ENCODE data around the gene SREK1IP1.

The SREK1IP1 gene

GRCh38 chr5:64768358-64769312 lies at the start of gene SREK1IP1, which contains the start of gene CWC27:
TSS of gene SREK1IP1 (minus strand) at chr5:64768691. CDS start at chr5:64768517, 174 bp downstream.
TSS of gene CWC27 (plus strand) at chr5:64768930. CDS start at chr5:64769147, 217 bp downstream.
- Histone ChIP-seq H3K4me3 (ENCODE audit: low read length) (peak within 1 kb of the TSS; percentile 95), H3K27ac (ENCODE audit: low read depth, low read length) (peak within 1 kb of the TSS; percentile 83), H3K27me3 (ENCODE audit: control insufficient read depth, insufficient read depth, low read length) (no peaks in the 10 kb centered on the region), H3K9ac (ENCODE audit: low read length) (peak within 1 kb of the TSS; percentile 82), H3K36me3 (ENCODE audit: control insufficient read depth, insufficient read depth, low read length) (no peaks in the 10 kb centered on the region), H3K4me1 (ENCODE audit: control insufficient read depth, insufficient read depth, low read length) (peaks cover 21% of the 10 kb centered on the region)

- H3K27me3 ChIP-seq (ENCODE audit: control insufficient read depth, insufficient read depth, low read length), result no peaks in the 10 kb centered on the region
- no peaks in the 10 kb centered on the region for H3K4me1 ChIP-seq (ENCODE audit: control insufficient read depth, insufficient read depth, low read length)
- H3K9ac ChIP-seq (ENCODE audit: low read length), result no peak overlapping the region
- H3K36me3 ChIP-seq (ENCODE audit: control insufficient read depth, insufficient read depth, low read length), result no peaks in the 10 kb centered on the region
- H3K4me3 ChIP-seq (ENCODE audit: low read length), result no peak overlapping the region
- H3K27ac ChIP-seq (ENCODE audit: low read depth, low read length), result no peak overlapping the region
Measured at GRCh38 chr5:64818245-64818644, 49.8 kb upstream of the SREK1IP1 start.

GRCh38 chr5:64814073-64814472 lies 45.6 kb upstream of the SREK1IP1 start:
- Histone ChIP-seq H3K9ac (ENCODE audit: low read length) (no peak overlapping the region), H3K27me3 (ENCODE audit: control insufficient read depth, insufficient read depth, low read length) (no peaks in the 10 kb centered on the region), H3K4me1 (ENCODE audit: control insufficient read depth, insufficient read depth, low read length) (no peaks in the 10 kb centered on the region), H3K4me3 (ENCODE audit: low read length) (no peak overlapping the region), H3K36me3 (ENCODE audit: control insufficient read depth, insufficient read depth, low read length) (no peaks in the 10 kb centered on the region), H3K27ac (ENCODE audit: low read depth, low read length) (no peak overlapping the region)

- Histone ChIP-seq H3K9ac (ENCODE audit: low read length) (no peak overlapping the region), H3K4me1 (ENCODE audit: control insufficient read depth, insufficient read depth, low read length) (no peaks in the 10 kb centered on the region), H3K36me3 (ENCODE audit: control insufficient read depth, insufficient read depth, low read length) (no peaks in the 10 kb centered on the region), H3K27ac (ENCODE audit: low read depth, low read length) (no peak overlapping the region), H3K4me3 (ENCODE audit: low read length) (no peak overlapping the region), H3K27me3 (ENCODE audit: control insufficient read depth, insufficient read depth, low read length) (no peaks in the 10 kb centered on the region)
Measured at GRCh38 chr5:64811050-64811640, 42.7 kb upstream of the SREK1IP1 start.

- no peak overlapping the region for H3K27ac ChIP-seq (ENCODE audit: low read depth, low read length)
Measured at GRCh38 chr5:64807520-64807919, 39.0 kb upstream of the SREK1IP1 start.

GRCh38 chr5:64806537-64806936 lies 38.0 kb upstream of the SREK1IP1 start:
- Histone ChIP-seq H3K36me3 (ENCODE audit: control insufficient read depth, insufficient read depth, low read length) (peaks cover 7% of the 10 kb centered on the region), H3K9ac (ENCODE audit: low read length) (no peak overlapping the region), H3K4me1 (ENCODE audit: control insufficient read depth, insufficient read depth, low read length) (no peaks in the 10 kb centered on the region), H3K27me3 (ENCODE audit: control insufficient read depth, insufficient read depth, low read length) (no peaks in the 10 kb centered on the region), H3K27ac (ENCODE audit: low read depth, low read length) (no peak overlapping the region), H3K4me3 (ENCODE audit: low read length) (no peak overlapping the region)

More at GRCh38 chr5:64807520-64807919, 39.0 kb upstream of the SREK1IP1 start:
- Histone ChIP-seq H3K4me1 (ENCODE audit: control insufficient read depth, insufficient read depth, low read length) (no peaks in the 10 kb centered on the region), H3K36me3 (ENCODE audit: control insufficient read depth, insufficient read depth, low read length) (peaks cover 7% of the 10 kb centered on the region), H3K4me3 (ENCODE audit: low read length) (no peak overlapping the region), H3K27me3 (ENCODE audit: control insufficient read depth, insufficient read depth, low read length) (no peaks in the 10 kb centered on the region), H3K9ac (ENCODE audit: low read length) (no peak overlapping the region)

- H3K4me1 ChIP-seq (ENCODE audit: control insufficient read depth, insufficient read depth, low read length), result no peaks in the 10 kb centered on the region
- H3K36me3 ChIP-seq (ENCODE audit: control insufficient read depth, insufficient read depth, low read length), result peaks cover 7% of the 10 kb centered on the region
- no peak overlapping the region for H3K27ac ChIP-seq (ENCODE audit: low read depth, low read length)
- no peak overlapping the region for H3K9ac ChIP-seq (ENCODE audit: low read length)
- H3K27me3 ChIP-seq (ENCODE audit: control insufficient read depth, insufficient read depth, low read length), result no peaks in the 10 kb centered on the region
- no peak overlapping the region for H3K4me3 ChIP-seq (ENCODE audit: low read length)
Measured at GRCh38 chr5:64800926-64801325, 32.4 kb upstream of the SREK1IP1 start.

- no peaks in the 10 kb centered on the region for H3K27me3 ChIP-seq (ENCODE audit: control insufficient read depth, insufficient read depth, low read length)
- H3K27ac ChIP-seq (ENCODE audit: low read depth, low read length), result no peak overlapping the region
- H3K4me1 ChIP-seq (ENCODE audit: control insufficient read depth, insufficient read depth, low read length), result no peaks in the 10 kb centered on the region
- no peak overlapping the region for H3K4me3 ChIP-seq (ENCODE audit: low read length)
- H3K9ac ChIP-seq (ENCODE audit: low read length), result no peak overlapping the region
- no peaks in the 10 kb centered on the region for H3K36me3 ChIP-seq (ENCODE audit: control insufficient read depth, insufficient read depth, low read length)
Measured at GRCh38 chr5:64796301-64796700, 27.8 kb upstream of the SREK1IP1 start.

- Histone ChIP-seq H3K36me3 (ENCODE audit: control insufficient read depth, insufficient read depth, low read length) (no peaks in the 10 kb centered on the region), H3K9ac (ENCODE audit: low read length) (no peak overlapping the region), H3K4me1 (ENCODE audit: control insufficient read depth, insufficient read depth, low read length) (no peaks in the 10 kb centered on the region), H3K4me3 (ENCODE audit: low read length) (no peak overlapping the region), H3K27ac (ENCODE audit: low read depth, low read length) (no peak overlapping the region), H3K27me3 (ENCODE audit: control insufficient read depth, insufficient read depth, low read length) (no peaks in the 10 kb centered on the region)
Measured at GRCh38 chr5:64794053-64794770, 25.7 kb upstream of the SREK1IP1 start.

GRCh38 chr5:64792469-64792868 lies 24.0 kb upstream of the SREK1IP1 start:
- Histone ChIP-seq H3K4me1 (ENCODE audit: control insufficient read depth, insufficient read depth, low read length) (no peaks in the 10 kb centered on the region), H3K27ac (ENCODE audit: low read depth, low read length) (no peak overlapping the region), H3K27me3 (ENCODE audit: control insufficient read depth, insufficient read depth, low read length) (no peaks in the 10 kb centered on the region), H3K4me3 (ENCODE audit: low read length) (no peak overlapping the region), H3K36me3 (ENCODE audit: control insufficient read depth, insufficient read depth, low read length) (no peaks in the 10 kb centered on the region), H3K9ac (ENCODE audit: low read length) (no peak overlapping the region)

GRCh38 chr5:64790210-64790609 lies 21.7 kb upstream of the SREK1IP1 start:
- Histone ChIP-seq H3K27ac (ENCODE audit: low read depth, low read length) (no peak overlapping the region), H3K9ac (ENCODE audit: low read length) (no peak overlapping the region), H3K27me3 (ENCODE audit: control insufficient read depth, insufficient read depth, low read length) (no peaks in the 10 kb centered on the region), H3K36me3 (ENCODE audit: control insufficient read depth, insufficient read depth, low read length) (no peaks in the 10 kb centered on the region), H3K4me1 (ENCODE audit: control insufficient read depth, insufficient read depth, low read length) (no peaks in the 10 kb centered on the region), H3K4me3 (ENCODE audit: low read length) (no peak overlapping the region)

- no peak overlapping the region for H3K9ac ChIP-seq (ENCODE audit: low read length)
- H3K27ac ChIP-seq (ENCODE audit: low read depth, low read length), result no peak overlapping the region
- no peaks in the 10 kb centered on the region for H3K36me3 ChIP-seq (ENCODE audit: control insufficient read depth, insufficient read depth, low read length)
- no peak overlapping the region for H3K4me3 ChIP-seq (ENCODE audit: low read length)
- no peaks in the 10 kb centered on the region for H3K4me1 ChIP-seq (ENCODE audit: control insufficient read depth, insufficient read depth, low read length)
- no peaks in the 10 kb centered on the region for H3K27me3 ChIP-seq (ENCODE audit: control insufficient read depth, insufficient read depth, low read length)
Measured at GRCh38 chr5:64789457-64789856, 21.0 kb upstream of the SREK1IP1 start.
